ENCODE results near the gene PLCL2.
"Not testable (repeated sequence)": the region's sequence is repeated elsewhere in the genome, so short reads cannot be mapped to it uniquely, and the experiment has no call there.

PLCL2 gene

GRCh38 chr3:17094551-17094950 lies 209.8 kb downstream of the PLCL2 start:
- Histone ChIP-seq H3K36me3 (ENCODE audit: control insufficient read depth, low read depth, low read length) (no peaks in the 10 kb centered on the region), H3K27ac (ENCODE audit: low read length) (no peak overlapping the region), H3K9me3 (ENCODE audit: control insufficient read depth, low read depth, low read length) (no peaks in the 10 kb centered on the region), H3K9ac (ENCODE audit: low read length) (no peak overlapping the region), H3K4me1 (ENCODE audit: control insufficient read depth, low read depth, low read length) (peaks cover 36% of the 10 kb centered on the region), H3K4me3 (ENCODE audit: low read length) (no peak overlapping the region), H3K27me3 (ENCODE audit: control insufficient read depth, insufficient read depth, low read length) (no peaks in the 10 kb centered on the region)

GRCh38 chr3:17103579-17103978 lies 218.8 kb downstream of the PLCL2 start:
- H3K4me3 ChIP-seq (ENCODE audit: low read length): no peak overlapping the region
- H3K4me1 ChIP-seq (ENCODE audit: control insufficient read depth, low read depth, low read length): no peaks in the 10 kb centered on the region

GRCh38 chr3:17106801-17107200 lies 222.0 kb downstream of the PLCL2 start:
- not testable (repeated sequence) for H3K4me1 ChIP-seq (ENCODE audit: control insufficient read depth, low read depth, low read length); H3K9ac ChIP-seq (ENCODE audit: low read length); H3K27ac ChIP-seq (ENCODE audit: low read length); H3K4me3 ChIP-seq (ENCODE audit: low read length); H3K27me3 ChIP-seq (ENCODE audit: control insufficient read depth, insufficient read depth, low read length); H3K36me3 ChIP-seq (ENCODE audit: control insufficient read depth, low read depth, low read length); H3K9me3 ChIP-seq (ENCODE audit: control insufficient read depth, low read depth, low read length)

More at GRCh38 chr3:17103579-17103978, 218.8 kb downstream of the PLCL2 start:
- H3K9ac ChIP-seq (ENCODE audit: low read length): no peak overlapping the region
- no peaks in the 10 kb centered on the region for H3K9me3 ChIP-seq (ENCODE audit: control insufficient read depth, low read depth, low read length)
- H3K36me3 ChIP-seq (ENCODE audit: control insufficient read depth, low read depth, low read length): no peaks in the 10 kb centered on the region
- H3K27ac ChIP-seq (ENCODE audit: low read length): no peak overlapping the region
- H3K27me3 ChIP-seq (ENCODE audit: control insufficient read depth, insufficient read depth, low read length): no peaks in the 10 kb centered on the region

GRCh38 chr3:17110660-17111396 lies 226.1 kb downstream of the PLCL2 start:
- no peaks in the 10 kb centered on the region for H3K9me3 ChIP-seq (ENCODE audit: control insufficient read depth, low read depth, low read length)
- no peaks in the 10 kb centered on the region for H3K36me3 ChIP-seq (ENCODE audit: control insufficient read depth, low read depth, low read length)
- H3K27me3 ChIP-seq (ENCODE audit: control insufficient read depth, insufficient read depth, low read length): no peaks in the 10 kb centered on the region
- no peak overlapping the region for H3K9ac ChIP-seq (ENCODE audit: low read length)
- no peak overlapping the region for H3K4me3 ChIP-seq (ENCODE audit: low read length)
- H3K4me1 ChIP-seq (ENCODE audit: control insufficient read depth, low read depth, low read length): no peaks in the 10 kb centered on the region
- no peak overlapping the region for H3K27ac ChIP-seq (ENCODE audit: low read length)

- H3K36me3 ChIP-seq (ENCODE audit: control insufficient read depth, low read depth, low read length): no peaks in the 10 kb centered on the region
- no peak overlapping the region for H3K9ac ChIP-seq (ENCODE audit: low read length)
- no peak overlapping the region for H3K4me3 ChIP-seq (ENCODE audit: low read length)
- H3K4me1 ChIP-seq (ENCODE audit: control insufficient read depth, low read depth, low read length): no peaks in the 10 kb centered on the region
- H3K9me3 ChIP-seq (ENCODE audit: control insufficient read depth, low read depth, low read length): no peaks in the 10 kb centered on the region
- no peak overlapping the region for H3K27ac ChIP-seq (ENCODE audit: low read length)
- no peaks in the 10 kb centered on the region for H3K27me3 ChIP-seq (ENCODE audit: control insufficient read depth, insufficient read depth, low read length)
These were observed 226.8 kb downstream of the PLCL2 start for GRCh38 chr3:17111586-17111985.

- Histone ChIP-seq H3K36me3 (ENCODE audit: control insufficient read depth, low read depth, low read length) (no peaks in the 10 kb centered on the region), H3K4me3 (ENCODE audit: low read length) (no peak overlapping the region), H3K27me3 (ENCODE audit: control insufficient read depth, insufficient read depth, low read length) (no peaks in the 10 kb centered on the region), H3K27ac (ENCODE audit: low read length) (no peak overlapping the region), H3K9me3 (ENCODE audit: control insufficient read depth, low read depth, low read length) (no peaks in the 10 kb centered on the region), H3K9ac (ENCODE audit: low read length) (no peak overlapping the region), H3K4me1 (ENCODE audit: control insufficient read depth, low read depth, low read length) (no peaks in the 10 kb centered on the region)
These were observed 230.4 kb downstream of the PLCL2 start for GRCh38 chr3:17115186-17115585.

GRCh38 chr3:17116007-17116600 lies 231.3 kb downstream of the PLCL2 start:
- Histone ChIP-seq H3K4me3 (ENCODE audit: low read length) (no peak overlapping the region), H3K27me3 (ENCODE audit: control insufficient read depth, insufficient read depth, low read length) (no peaks in the 10 kb centered on the region), H3K9me3 (ENCODE audit: control insufficient read depth, low read depth, low read length) (no peaks in the 10 kb centered on the region), H3K4me1 (ENCODE audit: control insufficient read depth, low read depth, low read length) (no peaks in the 10 kb centered on the region), H3K27ac (ENCODE audit: low read length) (no peak overlapping the region), H3K36me3 (ENCODE audit: control insufficient read depth, low read depth, low read length) (no peaks in the 10 kb centered on the region), H3K9ac (ENCODE audit: low read length) (no peak overlapping the region)

- Histone ChIP-seq H3K27me3 (ENCODE audit: control insufficient read depth, insufficient read depth, low read length) (no peaks in the 10 kb centered on the region), H3K9ac (ENCODE audit: low read length) (no peak overlapping the region), H3K4me1 (ENCODE audit: control insufficient read depth, low read depth, low read length) (no peaks in the 10 kb centered on the region), H3K36me3 (ENCODE audit: control insufficient read depth, low read depth, low read length) (no peaks in the 10 kb centered on the region), H3K9me3 (ENCODE audit: control insufficient read depth, low read depth, low read length) (no peaks in the 10 kb centered on the region), H3K27ac (ENCODE audit: low read length) (no peak overlapping the region), H3K4me3 (ENCODE audit: low read length) (no peak overlapping the region)
These were observed 234.0 kb downstream of the PLCL2 start for GRCh38 chr3:17118771-17119170.

- H3K9me3 ChIP-seq (ENCODE audit: control insufficient read depth, low read depth, low read length): no peaks in the 10 kb centered on the region
- H3K4me1 ChIP-seq (ENCODE audit: control insufficient read depth, low read depth, low read length): no peaks in the 10 kb centered on the region
- H3K4me3 ChIP-seq (ENCODE audit: low read length): no peak overlapping the region
- H3K36me3 ChIP-seq (ENCODE audit: control insufficient read depth, low read depth, low read length): no peaks in the 10 kb centered on the region
- no peak overlapping the region for H3K9ac ChIP-seq (ENCODE audit: low read length)
- H3K27me3 ChIP-seq (ENCODE audit: control insufficient read depth, insufficient read depth, low read length): no peaks in the 10 kb centered on the region
- no peak overlapping the region for H3K27ac ChIP-seq (ENCODE audit: low read length)
These were observed 234.7 kb downstream of the PLCL2 start for GRCh38 chr3:17119201-17120072.

- no peaks in the 10 kb centered on the region for H3K27me3 ChIP-seq (ENCODE audit: control insufficient read depth, insufficient read depth, low read length)
- H3K36me3 ChIP-seq (ENCODE audit: control insufficient read depth, low read depth, low read length): no peaks in the 10 kb centered on the region
- H3K27ac ChIP-seq (ENCODE audit: low read length): no peak overlapping the region
- H3K4me1 ChIP-seq (ENCODE audit: control insufficient read depth, low read depth, low read length): no peaks in the 10 kb centered on the region
- no peak overlapping the region for H3K9ac ChIP-seq (ENCODE audit: low read length)
- H3K4me3 ChIP-seq (ENCODE audit: low read length): no peak overlapping the region
- no peaks in the 10 kb centered on the region for H3K9me3 ChIP-seq (ENCODE audit: control insufficient read depth, low read depth, low read length)
These were observed 235.4 kb downstream of the PLCL2 start for GRCh38 chr3:17120115-17120514.

GRCh38 chr3:17121336-17121735 lies 236.6 kb downstream of the PLCL2 start:
- H3K36me3 ChIP-seq (ENCODE audit: control insufficient read depth, low read depth, low read length): no peaks in the 10 kb centered on the region
- H3K9me3 ChIP-seq (ENCODE audit: control insufficient read depth, low read depth, low read length): no peaks in the 10 kb centered on the region
- H3K9ac ChIP-seq (ENCODE audit: low read length): no peak overlapping the region
- H3K4me3 ChIP-seq (ENCODE audit: low read length): no peak overlapping the region
- no peaks in the 10 kb centered on the region for H3K27me3 ChIP-seq (ENCODE audit: control insufficient read depth, insufficient read depth, low read length)
- no peak overlapping the region for H3K27ac ChIP-seq (ENCODE audit: low read length)
- no peaks in the 10 kb centered on the region for H3K4me1 ChIP-seq (ENCODE audit: control insufficient read depth, low read depth, low read length)

Measured in iPS-18a (cell line).